Endothelial cell of umbilical vein (primary cell): ENCODE results near the gene XXYLT1. TPM values are rescaled to one million over a fixed set of nuclear protein-coding genes. Genes with fewer than 3 reads are reported as not detected.

Source experiments
- BruUV-seq: library from RNA; stranded (reverse); fragments of 400-500 nt; replicated peaks from 2 replicates; lab custom pipeline; 2021; lab: Mats Ljungman, UMichigan
- CTCF ChIA-PET: fragments of 300-600, 350-600 bp; sonication (Branson Sonifier 250); formaldehyde crosslinking; loops from one replicate; lab custom pipeline; 2021; ENCODE audit warnings: antibody characterized with exemption, inconsistent platforms; lab: Charles Lee
- POLR2A ChIA-PET: fragments of 300-600, 350-600 bp; sonication (Branson Sonifier 250); formaldehyde crosslinking; loops from one replicate; lab custom pipeline; 2021; ENCODE audit warnings: antibody characterized with exemption, inconsistent platforms; lab: Charles Lee
- DNase-seq: peaks from one replicate; pipeline ENCODE4 v3.0.0-alpha.2; 2011; ENCODE audit warnings: low read depth, low spot score
- FAIRE-seq: peaks from 2 replicates; lab custom pipeline; 2011; peaks lifted over from hg19 to GRCh38; lab: Jason Lieb, UNC
- H2AFZ ChIP-seq: 2 replicates; pipeline ENCODE4 v1.6.0; 2012; ENCODE audit warnings: low read depth, low read length, control low read depth, inconsistent platforms
- H3K27ac ChIP-seq: 2 replicates; pipeline ENCODE4 v1.5.1; 2011; ENCODE audit warnings: low read depth, mild to moderate bottlenecking, control low read depth, low read length, moderate library complexity; ENCODE audit not compliant: insufficient read depth
- H3K27me3 ChIP-seq, 2 experiments: 2 replicates each; pipeline versions ENCODE4 v1.6.0 to v1.6.1; 2011; ENCODE audit warnings: low read length in 2 of 2, mixed read lengths in 1 of 2; ENCODE audit not compliant: control insufficient read depth in 2 of 2, insufficient read depth in 2 of 2
- H3K36me3 ChIP-seq, 2 experiments: 2 replicates in 1 of 2; 3 replicates in 1 of 2; pipeline ENCODE4 v1.5.1; 2011; ENCODE audit warnings: low read length in 2 of 2, mild to moderate bottlenecking in 1 of 2, moderate library complexity in 1 of 2; ENCODE audit not compliant: control insufficient read depth in 2 of 2, insufficient read depth in 2 of 2; ENCODE audit errors: extremely low read depth in 1 of 2
- H3K4me1 ChIP-seq: 3 replicates; pipeline ENCODE4 v1.5.1; 2011; ENCODE audit warnings: mild to moderate bottlenecking, low read length; ENCODE audit not compliant: control insufficient read depth, insufficient read depth; ENCODE audit errors: extremely low read depth
- H3K4me2 ChIP-seq: 2 replicates; pipeline ENCODE4 v1.6.1; 2011; ENCODE audit warnings: low read length, control low read depth, mixed read lengths; ENCODE audit not compliant: insufficient read depth
- H3K4me3 ChIP-seq, 3 experiments: fragments of 200-600 bp in 1 of 3; sonication (generic), shearing (Covaris generic) in 1 of 3; replicated peaks in 1 of 3; 2 replicates each; pipeline ENCODE4 v1.5.1; 2011 to 2016; ENCODE audit warnings: control low read depth in 3 of 3, low read length in 3 of 3, mild to moderate bottlenecking in 2 of 3, inconsistent platforms in 1 of 3, low read depth in 1 of 3, moderate library complexity in 1 of 3; ENCODE audit not compliant: insufficient read depth in 1 of 3
- H3K79me2 ChIP-seq: 2 replicates; pipeline ENCODE4 v1.6.0; 2012; ENCODE audit warnings: low read length, inconsistent platforms; ENCODE audit not compliant: control insufficient read depth, insufficient read depth
- H3K9ac ChIP-seq: replicated peaks from 2 replicates; pipeline ENCODE3; 2011; ENCODE audit warnings: low read length, control low read depth; ENCODE audit not compliant: insufficient read depth; ENCODE audit errors: extremely low read depth
- H3K9me1 ChIP-seq: replicated peaks from 3 replicates; pipeline ENCODE4 v1.6.0; 2011; ENCODE audit warnings: mild to moderate bottlenecking, low read length; ENCODE audit not compliant: control insufficient read depth, insufficient read depth; ENCODE audit errors: extremely low read depth
- H3K9me3 ChIP-seq: replicated peaks from 2 replicates; pipeline ENCODE4 v1.5.1; 2012; ENCODE audit warnings: low read length, inconsistent platforms; ENCODE audit not compliant: control insufficient read depth, insufficient read depth
- H4K20me1 ChIP-seq: replicated peaks from 2 replicates; pipeline ENCODE3; 2011; ENCODE audit warnings: mild to moderate bottlenecking, low read length; ENCODE audit not compliant: control insufficient read depth, insufficient read depth; ENCODE audit errors: extremely low read depth
- CTCF ChIP-seq, 2 donors: IDR thresholded peaks; 1 replicate in 1 of 2; 2 replicates in 1 of 2; pipeline ENCODE4 v1.5.1; 2011; ENCODE audit warnings: low read length in 2 of 2, mild to moderate bottlenecking in 2 of 2, moderate library complexity in 2 of 2, control low read depth in 1 of 2, inconsistent platforms in 1 of 2, low read depth in 1 of 2; ENCODE audit not compliant: insufficient read depth in 1 of 2; ENCODE audit errors: extremely low read depth in 1 of 2
- EZH2 ChIP-seq: IDR thresholded peaks from 2 replicates; pipeline ENCODE4 v1.6.1; 2012; ENCODE audit warnings: borderline replicate concordance, low read depth, mild to moderate bottlenecking, moderate library complexity, low read length, inconsistent platforms; ENCODE audit not compliant: severe bottlenecking
- FOS ChIP-seq: IDR thresholded peaks from 2 replicates; pipeline ENCODE4 v1.6.1; 2011; ENCODE audit warnings: mild to moderate bottlenecking, low read length, moderate library complexity, borderline replicate concordance; ENCODE audit not compliant: insufficient read depth
- GATA2 ChIP-seq: IDR thresholded peaks from 2 replicates; pipeline ENCODE4 v1.7.0; 2011; ENCODE audit warnings: low read depth, mild to moderate bottlenecking, moderate library complexity, mixed read lengths, low read length; ENCODE audit not compliant: insufficient read length, insufficient read depth
- JUN ChIP-seq: IDR thresholded peaks from 2 replicates; pipeline ENCODE4 v1.6.1; 2011; ENCODE audit warnings: borderline replicate concordance, low read depth; ENCODE audit not compliant: insufficient read length, insufficient read depth
- MAX ChIP-seq: IDR thresholded peaks from 2 replicates; pipeline ENCODE4 v1.6.1; 2011; ENCODE audit not compliant: insufficient read depth, insufficient read length
- MYC ChIP-seq: IDR thresholded peaks from one replicate; pipeline ENCODE4 v1.6.1; 2011; ENCODE audit warnings: mild to moderate bottlenecking, low read depth, low read length
- POLR2A ChIP-seq: IDR thresholded peaks from 2 replicates; pipeline ENCODE4 v1.6.1; 2012; ENCODE audit warnings: low read depth, mild to moderate bottlenecking, control low read depth, low read length
- POLR2AphosphoS5 ChIP-seq: IDR thresholded peaks from 2 replicates; pipeline ENCODE4 v1.6.1; 2012; ENCODE audit warnings: low read depth, mild to moderate bottlenecking, control low read depth, low read length, moderate library complexity; ENCODE audit not compliant: insufficient read depth
- dilution Hi-C: fragments of 300-500 bp; cut with MboI; formaldehyde crosslinking; loops from one replicate; pipeline ENCODE4 v1.15.0; 2019; ENCODE audit warnings: low sequenced_read_pairs; ENCODE audit not compliant: extremely low pct_ligation_motif_present
- intact Hi-C: fragments of 100-400 bp; cut with micrococcal nuclease; formaldehyde crosslinking; loops from one replicate; pipeline ENCODE4 v1.10.0; 2022
- polyA plus RNA-seq, 4 experiments: library from polyadenylated mRNA; depleted of rRNA in 3 of 4; stranded (reverse) in 3 of 4; unstranded in 1 of 4; fragments of >200 nt; gene quantifications; 2 replicates each; pipeline versions ENCODE4 v1.2.1 to v1.2.3, GENCODE V29; 2011 to 2012; ENCODE audit warnings: missing spikeins in 1 of 4
- total RNA-seq: library from RNA; stranded (reverse); gene quantifications from 2 replicates; pipeline ENCODE4 v1.2.3, GENCODE V29; 2021

XXYLT1 gene
- total and polyA plus RNA-seq, 2 donors (not counting 3 experiments of a cell fraction or from before 2014, with no cell fraction given) = 54.4 to 78.1 TPM

- FAIRE-seq = no peak
- BruUV-seq = no TSS peak
- H3K9ac ChIP-seq = no peak overlapping the region
- H3K4me2 ChIP-seq = no peak overlapping the region
- no peak for TF ChIP-seq POLR2AphosphoS5
- TF ChIP-seq POLR2A = no peak
- TF ChIP-seq GATA2 = no peak
- no peak for TF ChIP-seq MYC
- no peak for TF ChIP-seq CTCF (IDR thresholded peaks at IDR 0.05; ENCODE audit: extremely low read depth in 1 of 2, insufficient read depth in 1 of 2, low read depth in 1 of 2, low read length in 2 of 2)
- no peak for TF ChIP-seq EZH2
- no peak for TF ChIP-seq MAX
- TF ChIP-seq FOS = no peak
- TF ChIP-seq JUN = no peak
- dilution Hi-C loops (no loop called here), intact Hi-C loops (loop anchor here (10.0 kb wide), 1 partner anchor 744 kb away; the partner anchor contains the start of gene MUC4)
- POLR2A ChIA-PET = no interaction called here
- no peaks in the 10 kb centered on the region for H3K27me3 ChIP-seq
- H3K9me1 ChIP-seq = no peaks in the 10 kb centered on the region
- no peak overlapping the region for H2AFZ ChIP-seq
- H4K20me1 ChIP-seq = no peaks in the 10 kb centered on the region
- H3K36me3 ChIP-seq = peaks cover 4 to 5% of the 10 kb centered on the region in 2 experiments
- H3K27ac ChIP-seq = no peak overlapping the region
- CTCF ChIA-PET = no interaction called here
- no peaks in the 10 kb centered on the region for H3K9me3 ChIP-seq
- no peaks in the 10 kb centered on the region for H3K79me2 ChIP-seq
- no peak for DNase-seq
- H3K4me1 ChIP-seq = no peaks in the 10 kb centered on the region
- H3K4me3 ChIP-seq = no peak overlapping the region
Observed at GRCh38 chr3:195071011-195071728, 199.8 kb downstream of the XXYLT1 start.
